PFSK-1 (cell line): ENCODE measurements around the gene SPINT3.

Source experiments
- FOXP2 ChIP-seq: optimal IDR thresholded peaks from 2 replicates; pipeline ENCODE3; 2011; ENCODE audit warnings: borderline replicate concordance, control low read depth, inconsistent platforms; ENCODE audit not compliant: insufficient read depth; ENCODE audit errors: extremely low read length, extremely low read depth
- POLR2AphosphoS5 ChIP-seq: IDR thresholded peaks from 2 replicates; pipeline ENCODE4 v1.6.1; 2012; ENCODE audit warnings: low read depth, mild to moderate bottlenecking, control low read depth, low read length, moderate library complexity
- SIN3A ChIP-seq: IDR thresholded peaks from 2 replicates; pipeline ENCODE4 v1.6.1; 2012; ENCODE audit warnings: mild to moderate bottlenecking, low read length, moderate library complexity, borderline replicate concordance; ENCODE audit not compliant: insufficient read depth
- TAF1 ChIP-seq: IDR thresholded peaks from 2 replicates; pipeline ENCODE4 v1.6.1; 2012; ENCODE audit warnings: low read length, control low read depth, borderline replicate concordance; ENCODE audit not compliant: insufficient read depth
- TF ChIP-seq, protein P1 (sequence below), 2 experiments: IDR thresholded peaks; 2 replicates each; pipeline versions ENCODE4 v1.6.1 to v1.8.0; 2011 to 2012; ENCODE audit warnings: low read depth in 2 of 2, low read length in 2 of 2, control low read depth in 1 of 2, inconsistent platforms in 1 of 2, mild to moderate bottlenecking in 1 of 2, moderate library complexity in 1 of 2; ENCODE audit not compliant: insufficient read depth in 1 of 2

Gene SPINT3

GRCh38 chr20:45510242-45510862, 5.1 kb downstream of the SPINT3 start:
- no peak for TF ChIP-seq TAF1
- TF ChIP-seq SIN3A, result no peak
- TF ChIP-seq POLR2AphosphoS5, result no peak
- TF ChIP-seq FOXP2, result no peak
- TF ChIP-seq, protein P1, sequence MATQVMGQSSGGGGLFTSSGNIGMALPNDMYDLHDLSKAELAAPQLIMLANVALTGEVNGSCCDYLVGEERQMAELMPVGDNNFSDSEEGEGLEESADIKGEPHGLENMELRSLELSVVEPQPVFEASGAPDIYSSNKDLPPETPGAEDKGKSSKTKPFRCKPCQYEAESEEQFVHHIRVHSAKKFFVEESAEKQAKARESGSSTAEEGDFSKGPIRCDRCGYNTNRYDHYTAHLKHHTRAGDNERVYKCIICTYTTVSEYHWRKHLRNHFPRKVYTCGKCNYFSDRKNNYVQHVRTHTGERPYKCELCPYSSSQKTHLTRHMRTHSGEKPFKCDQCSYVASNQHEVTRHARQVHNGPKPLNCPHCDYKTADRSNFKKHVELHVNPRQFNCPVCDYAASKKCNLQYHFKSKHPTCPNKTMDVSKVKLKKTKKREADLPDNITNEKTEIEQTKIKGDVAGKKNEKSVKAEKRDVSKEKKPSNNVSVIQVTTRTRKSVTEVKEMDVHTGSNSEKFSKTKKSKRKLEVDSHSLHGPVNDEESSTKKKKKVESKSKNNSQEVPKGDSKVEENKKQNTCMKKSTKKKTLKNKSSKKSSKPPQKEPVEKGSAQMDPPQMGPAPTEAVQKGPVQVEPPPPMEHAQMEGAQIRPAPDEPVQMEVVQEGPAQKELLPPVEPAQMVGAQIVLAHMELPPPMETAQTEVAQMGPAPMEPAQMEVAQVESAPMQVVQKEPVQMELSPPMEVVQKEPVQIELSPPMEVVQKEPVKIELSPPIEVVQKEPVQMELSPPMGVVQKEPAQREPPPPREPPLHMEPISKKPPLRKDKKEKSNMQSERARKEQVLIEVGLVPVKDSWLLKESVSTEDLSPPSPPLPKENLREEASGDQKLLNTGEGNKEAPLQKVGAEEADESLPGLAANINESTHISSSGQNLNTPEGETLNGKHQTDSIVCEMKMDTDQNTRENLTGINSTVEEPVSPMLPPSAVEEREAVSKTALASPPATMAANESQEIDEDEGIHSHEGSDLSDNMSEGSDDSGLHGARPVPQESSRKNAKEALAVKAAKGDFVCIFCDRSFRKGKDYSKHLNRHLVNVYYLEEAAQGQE (IDR thresholded peaks at IDR 0.05; ENCODE audit: insufficient read depth in 1 of 2, low read depth in 2 of 2, low read length in 2 of 2), result no peak

DNA sequence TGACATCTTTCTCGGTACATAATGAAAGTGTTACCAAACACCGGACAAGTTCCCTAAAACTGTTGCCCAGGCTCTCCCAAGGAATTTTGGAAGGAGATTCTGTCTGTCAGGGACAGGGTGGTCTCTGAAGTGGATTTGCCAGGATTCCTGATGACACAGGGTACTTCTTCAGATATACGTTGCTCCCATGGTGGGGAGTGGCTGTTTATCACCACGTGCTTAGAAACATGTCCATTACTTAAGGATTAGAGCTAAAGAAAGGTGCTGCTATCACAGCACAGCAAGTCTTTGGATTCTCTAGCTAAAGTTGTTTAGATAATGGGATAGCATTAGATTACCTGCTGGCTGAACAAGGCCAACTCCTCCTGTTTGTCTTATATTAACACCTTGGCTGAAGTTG, 6.3 kb downstream of the SPINT3 start:
- TF ChIP-seq SIN3A (no peak), POLR2AphosphoS5 (no peak), FOXP2 (no peak), TAF1 (no peak)
- TF ChIP-seq, protein P1 (IDR thresholded peaks at IDR 0.05; ENCODE audit: insufficient read depth in 1 of 2, low read depth in 2 of 2, low read length in 2 of 2), result no peak

DNA sequence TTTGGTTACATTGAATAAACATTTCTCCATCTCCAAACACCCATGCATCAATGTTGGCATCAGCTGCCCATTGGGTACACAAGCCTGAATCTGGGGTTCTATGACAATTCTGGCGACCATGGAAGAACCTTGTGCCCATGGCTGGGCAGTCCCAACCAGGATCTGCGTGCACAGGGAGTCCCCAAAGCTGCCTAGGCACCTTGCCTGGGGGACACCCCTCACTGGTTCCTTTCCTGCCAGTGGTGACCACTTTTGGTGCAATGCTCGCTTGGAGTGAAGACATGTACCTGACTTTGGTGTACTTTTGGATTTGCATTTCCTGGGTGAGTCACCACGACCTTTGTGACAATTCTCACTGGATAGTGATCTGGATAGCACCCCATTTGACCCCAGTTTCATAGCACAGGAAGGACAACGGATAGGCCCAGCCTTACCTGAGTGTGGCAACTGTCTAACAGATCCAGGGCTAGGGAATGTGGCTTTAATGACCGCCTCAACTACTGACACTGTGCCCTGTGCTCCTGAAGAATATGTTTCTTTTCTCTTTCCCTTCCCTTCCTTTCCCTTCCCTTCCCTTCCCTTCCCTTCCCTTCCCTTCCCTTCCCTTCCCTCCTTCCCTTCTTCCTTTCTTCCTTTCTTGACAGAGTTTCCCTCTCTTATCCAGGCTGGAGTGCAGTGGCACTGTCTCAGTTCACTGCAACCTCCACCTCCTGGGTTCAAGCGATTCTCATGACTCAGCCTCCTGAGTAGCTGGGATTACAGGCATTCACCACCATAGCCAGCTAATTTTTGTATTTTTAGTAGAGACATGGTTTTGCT, 7.1 kb downstream of the SPINT3 start:
- no peak for TF ChIP-seq SIN3A

GRCh38 chr20:45507011-45507820, 8.2 kb downstream of the SPINT3 start:
- TF ChIP-seq, protein P1 (IDR thresholded peaks at IDR 0.05; ENCODE audit: insufficient read depth in 1 of 2, low read depth in 2 of 2, low read length in 2 of 2), result no peak
- no peak for TF ChIP-seq TAF1
- TF ChIP-seq FOXP2, result no peak
- no peak for TF ChIP-seq POLR2AphosphoS5
- TF ChIP-seq SIN3A, result no peak

GRCh38 chr20:45506398-45506797, 9.0 kb downstream of the SPINT3 start:
- TF ChIP-seq, protein P1 (IDR thresholded peaks at IDR 0.05; ENCODE audit: insufficient read depth in 1 of 2, low read depth in 2 of 2, low read length in 2 of 2), result no peak
